Measurements from ENCODE around the gene PRDM16.

- TF ChIP-seq RAD21 (IDR thresholded peaks at IDR 0.05; ENCODE audit: low read length) (no peak), CTCF (conservative IDR thresholded peaks at IDR 0.05; ENCODE audit: low read depth, low read length) (no peak), SMC3 (IDR thresholded peaks at IDR 0.05; ENCODE audit: low read depth, low read length) (no peak)
Observed at GRCh38 chr1:3134381-3135072, 65.5 kb downstream of the PRDM16 start.
